Inflammatory macrophage (primary cell): ENCODE data around the gene ADAM15.

Source experiments
- DNase-seq, 2 donors: peaks; one replicate each; pipeline ENCODE4 v3.0.0-alpha.2; 2020 to 2022
- total RNA-seq, 18 experiments: gene quantifications; one replicate each; lab custom pipeline; 2026; ENCODE audit warnings: mixed read lengths in 6 of 18, inconsistent platforms in 2 of 18; lab: John Stamatoyannopoulos, UW

Gene ADAM15
- 70.4 to 223 (median 131) reads per million in 18 experiments for total RNA-seq

GRCh38 chr1:155050560-155051341, at the start of gene ADAM15:
Gene ADAM15 (plus strand): TSS chr1:155051316. CDS start chr1:155051387, 71 bp downstream.
- peak; percentile 91 to 92 for DNase-seq

- DNase-seq = no peak
These were observed 49.8 kb upstream of the ADAM15 start for GRCh38 chr1:155001425-155001674.

- peak; percentile 98 to 99 for DNase-seq
These were observed 49.2 kb upstream of the ADAM15 start for GRCh38 chr1:155001675-155002463.

GRCh38 chr1:155002464-155003226, 48.5 kb upstream of the ADAM15 start, which contains the start of gene ZBTB7B:
Gene ZBTB7B (plus strand): TSS chr1:155002802. CDS start chr1:155014661, 11,859 bp downstream.
- DNase-seq = no peak

GRCh38 chr1:155003227-155003765, 47.8 kb upstream of the ADAM15 start:
- DNase-seq = no peak

GRCh38 chr1:155003766-155004351, 47.3 kb upstream of the ADAM15 start:
- no peak for DNase-seq

GRCh38 chr1:155004352-155005075, 46.6 kb upstream of the ADAM15 start:
- no peak for DNase-seq

- DNase-seq = no peak
These were observed 45.8 kb upstream of the ADAM15 start for GRCh38 chr1:155005076-155006011.

- DNase-seq = peak; percentile 59 to 61
These were observed 44.5 kb upstream of the ADAM15 start for GRCh38 chr1:155006601-155007101.

- no peak for DNase-seq
These were observed 43.8 kb upstream of the ADAM15 start for GRCh38 chr1:155007251-155007828.

- DNase-seq = no peak
These were observed 42.8 kb upstream of the ADAM15 start for GRCh38 chr1:155008015-155008941.

GRCh38 chr1:155009221-155009711, 41.9 kb upstream of the ADAM15 start:
- DNase-seq = no peak

GRCh38 chr1:155009742-155010141, 41.4 kb upstream of the ADAM15 start:
- no peak for DNase-seq

- DNase-seq = peak in 1 of 2 donors; percentile 42
These were observed 40.8 kb upstream of the ADAM15 start for GRCh38 chr1:155010211-155010918.

- no peak for DNase-seq
These were observed 40.1 kb upstream of the ADAM15 start for GRCh38 chr1:155011004-155011416.

GRCh38 chr1:155011437-155012025, 39.6 kb upstream of the ADAM15 start:
- DNase-seq = no peak

- peak; percentile 83 to 86 for DNase-seq
These were observed 39.0 kb upstream of the ADAM15 start for GRCh38 chr1:155012026-155012546.
